Stimulated activated CD4-positive, alpha-beta T cell treated with anti-CD3 and anti-CD28 coated beads, TNF-alpha, amount 100 ng/mL, for 1 hour (primary cell): ENCODE data around the gene METAP1D.
"Not testable (repeated sequence)": the region's sequence is repeated elsewhere in the genome, so short reads cannot be mapped to it uniquely, and the experiment has no call there.

Experiments
- DNase-seq, 3 donors: peaks; one replicate each; pipeline ENCODE4 v3.0.0-alpha.2; 2020; ENCODE audit warnings: low read depth in 3 of 3, low spot score in 1 of 3

The METAP1D gene

GRCh38 chr2:171996021-171996420, 3.7 kb upstream of the METAP1D start:
- DNase-seq, result no peak

GRCh38 chr2:171997031-171997430, 2.7 kb upstream of the METAP1D start:
- DNase-seq, result not testable (repeated sequence)

GRCh38 chr2:171999161-171999560, 592 bp upstream of the METAP1D start:
- DNase-seq, result no peak

- DNase-seq, result no peak
These were observed 1.1 kb downstream of the METAP1D start for GRCh38 chr2:172000696-172001361.

- DNase-seq, result no peak
These were observed 7.6 kb downstream of the METAP1D start for GRCh38 chr2:172007372-172007771.

- DNase-seq, result no peak
These were observed 10.1 kb downstream of the METAP1D start for GRCh38 chr2:172009823-172010222.

- DNase-seq, result no peak
These were observed 12.2 kb downstream of the METAP1D start for GRCh38 chr2:172011812-172012575.

- no peak for DNase-seq
These were observed 13.1 kb downstream of the METAP1D start for GRCh38 chr2:172012677-172013391.

- no peak for DNase-seq
These were observed 13.6 kb downstream of the METAP1D start for GRCh38 chr2:172013396-172013795.

- DNase-seq, result no peak
These were observed 21.6 kb downstream of the METAP1D start for GRCh38 chr2:172021074-172021931.

- DNase-seq, result no peak
These were observed 22.2 kb downstream of the METAP1D start for GRCh38 chr2:172021955-172022354.

- DNase-seq, result no peak
These were observed 31.8 kb downstream of the METAP1D start for GRCh38 chr2:172031536-172031935.

- DNase-seq, result no peak
These were observed 38.4 kb downstream of the METAP1D start for GRCh38 chr2:172038121-172038520.

GRCh38 chr2:172038604-172039003, 38.9 kb downstream of the METAP1D start:
- no peak for DNase-seq

GRCh38 chr2:172039011-172039704, 39.4 kb downstream of the METAP1D start:
- no peak for DNase-seq

GRCh38 chr2:172040311-172040710, 40.6 kb downstream of the METAP1D start:
- DNase-seq, result no peak

- DNase-seq, result no peak
These were observed 46.4 kb downstream of the METAP1D start for GRCh38 chr2:172046080-172046678.

- no peak for DNase-seq
These were observed 47.3 kb downstream of the METAP1D start for GRCh38 chr2:172046866-172047565.
